Upper lobe of left lung (tissue), 6 donors: ENCODE measurements around the gene PLA2G4A. TPM values are rescaled to one million over a fixed set of nuclear protein-coding genes. Genes with fewer than 3 reads are reported as not detected.

Experiments used
- ATAC-seq, 2 donors: fragments of 200-7000 bp; cut with Tn5 transposase; one replicate each; pipeline ENCODE4 v1.9.1; 2022; ENCODE audit warnings: mild to moderate bottlenecking in 2 of 2, moderate library complexity in 2 of 2; ENCODE audit not compliant: low FRiP score in 2 of 2
- DNase-seq, 2 donors: peaks; one replicate each; pipeline ENCODE4 v3.0.0-alpha.2; 2019 to 2020
- H3K27ac ChIP-seq, 4 donors: fragments of 200-600 bp; sonication (generic); one replicate each; pipeline ENCODE4 v1.5.1; 2016 to 2019
- H3K27me3 ChIP-seq, 4 donors: fragments of 200-600 bp; sonication (generic); one replicate each; pipeline ENCODE4 v1.5.1; 2017 to 2019
- H3K36me3 ChIP-seq, 4 donors: fragments of 200-600 bp; sonication (generic); one replicate each; pipeline ENCODE4 v1.5.1; 2016 to 2019
- H3K4me1 ChIP-seq, 4 donors: fragments of 200-600 bp; sonication (generic); one replicate each; pipeline ENCODE4 v1.5.1; 2018 to 2019
- H3K4me3 ChIP-seq, 4 donors: fragments of 200-600 bp; sonication (generic); one replicate each; pipeline ENCODE4 v1.5.1; 2017 to 2019; ENCODE audit warnings: mild to moderate bottlenecking in 2 of 4, moderate library complexity in 1 of 4
- H3K9me3 ChIP-seq, 4 donors: fragments of 200-600 bp; sonication (generic); one replicate each; pipeline ENCODE4 v1.5.1; 2018 to 2019
- CTCF ChIP-seq, 6 experiments: fragments of 450-650 bp in 4 of 6; fragments of 200-600 bp in 2 of 6; sonication (generic) in 2 of 6; IDR thresholded peaks; one replicate each; pipeline ENCODE4 v1.5.1; 2016 to 2019; ENCODE audit warnings: antibody characterized with exemption in 6 of 6
- EP300 ChIP-seq, 4 donors: sonication (generic); formaldehyde crosslinking; IDR thresholded peaks; one replicate each; pipeline ENCODE4 v1.5.1; 2017; ENCODE audit warnings: antibody characterized with exemption in 4 of 4, control low read depth in 2 of 4
- POLR2A ChIP-seq, 4 donors: fragments of 450-650 bp; IDR thresholded peaks; one replicate each; pipeline ENCODE4 v1.5.1; 2016 to 2017; ENCODE audit warnings: antibody characterized with exemption in 4 of 4, mild to moderate bottlenecking in 2 of 4
- POLR2AphosphoS5 ChIP-seq, 2 donors: sonication (generic); formaldehyde crosslinking; IDR thresholded peaks; one replicate each; pipeline ENCODE4 v1.5.1; 2017; ENCODE audit warnings: antibody characterized with exemption in 2 of 2
- WGBS, 2 donors: methylation state at CpG; one replicate each; pipeline ENCODE4 v1.1.5; 2017 to 2018; 5-methylcytosine and 5-hydroxymethylcytosine counted together
- total RNA-seq, 6 donors: library from RNA; depleted of rRNA in 4 of 6; stranded (reverse); fragments of >200 nt in 4 of 6; gene quantifications; one replicate each; pipeline versions ENCODE4 v1.1.0 to v1.2.1, GENCODE V29; 2016 to 2021
- donor health status: DM: no; HTN: no; CAD: no; lungs with moderate emphysema.
- donor health status: DM: no; HTN: yes; CAD: no; lungs with severe emphysema.

Gene PLA2G4A
- 10 to 100 TPM in 2 of 6 donors, 1 to 10 TPM in 4; 2.1 to 11.8 (median 7.5) TPM for total RNA-seq

- no peaks in the 10 kb centered on the region for H3K27me3 ChIP-seq
- ATAC-seq (peak; percentile 89 to 97), DNase-seq (peak in 1 of 2 donors; percentile 67)
- no peaks in the 10 kb centered on the region for H3K36me3 ChIP-seq
- TF ChIP-seq EP300 (IDR thresholded peaks at IDR 0.05), result no peak
- peak in 1 of 4 donors; percentile 25 for TF ChIP-seq POLR2A (IDR thresholded peaks at IDR 0.05)
- no peak for TF ChIP-seq POLR2AphosphoS5 (IDR thresholded peaks at IDR 0.05)
- H3K27ac ChIP-seq, result peak within 1 kb of the TSS; percentile 76 to 84 (median 78)
- peak within 1 kb of the TSS; percentile 42 to 72 (median 56) for H3K4me3 ChIP-seq
- peaks cover 0 to 3% (median 0%) of the 10 kb centered on the region in 4 donors for H3K4me1 ChIP-seq
- H3K9me3 ChIP-seq, result no peaks in the 10 kb centered on the region
- 6 to 13% methylated on average over 17 of the region's 17 CpGs for WGBS, 2 donors
These were observed at the start of gene PLA2G4A for GRCh38 chr1:186828611-186829454. Gene PLA2G4A, plus strand, starts transcription at chr1:186828949. Its CDS starts 25,406 bp downstream, at chr1:186854355.

DNA sequence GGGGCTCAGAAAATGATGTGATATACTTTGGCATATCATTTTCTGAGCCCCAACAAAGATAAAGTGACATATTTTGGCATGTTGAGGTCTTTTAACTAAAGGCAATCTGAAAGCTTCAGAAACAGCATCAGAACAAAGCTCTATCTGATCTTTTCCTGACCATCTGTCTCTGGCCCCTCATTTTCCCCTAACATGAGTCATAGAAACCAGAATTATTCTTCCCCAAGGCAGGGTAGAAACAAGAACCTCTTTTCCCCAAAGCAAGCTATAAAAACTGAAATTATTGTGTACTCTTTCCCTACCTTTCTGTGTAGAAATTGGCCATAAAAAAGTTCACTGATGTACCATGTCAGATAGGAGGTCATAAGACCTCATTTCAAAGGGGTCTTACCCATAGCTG lies 48.7 kb upstream of the PLA2G4A start:
- H3K4me1 ChIP-seq, result peaks cover 0 to 8% (median 4%) of the 10 kb centered on the region in 4 donors
- no peaks in the 10 kb centered on the region for H3K9me3 ChIP-seq
- DNase-seq, result no peak
- H3K27me3 ChIP-seq, result no peaks in the 10 kb centered on the region
- H3K27ac ChIP-seq, result no peak overlapping the region
- TF ChIP-seq EP300 (IDR thresholded peaks at IDR 0.05), result no peak
- TF ChIP-seq POLR2AphosphoS5 (IDR thresholded peaks at IDR 0.05), result no peak
- no peak for TF ChIP-seq POLR2A (IDR thresholded peaks at IDR 0.05)
- TF ChIP-seq CTCF (IDR thresholded peaks at IDR 0.05), result no peak
- no peaks in the 10 kb centered on the region for H3K36me3 ChIP-seq
- no peak for ATAC-seq
- no peak overlapping the region for H3K4me3 ChIP-seq

- Histone ChIP-seq H3K9me3 (no peaks in the 10 kb centered on the region), H3K27me3 (no peaks in the 10 kb centered on the region), H3K4me3 (no peak overlapping the region), H3K36me3 (no peaks in the 10 kb centered on the region), H3K4me1 (no peaks in the 10 kb centered on the region), H3K27ac (no peak overlapping the region)
- TF ChIP-seq CTCF (IDR thresholded peaks at IDR 0.05) (no peak), EP300 (IDR thresholded peaks at IDR 0.05) (no peak), POLR2A (IDR thresholded peaks at IDR 0.05) (no peak), POLR2AphosphoS5 (IDR thresholded peaks at IDR 0.05) (no peak)
- ATAC-seq (peak in 1 of 2 donors; percentile 82), DNase-seq (no peak)
- WGBS, 2 donors, result 93 to 94% methylated on average over 6 of the region's 6 CpGs
These were observed 47.0 kb upstream of the PLA2G4A start for GRCh38 chr1:186781730-186782129.

GRCh38 chr1:186782791-186783190 lies 46.0 kb upstream of the PLA2G4A start:
- no peaks in the 10 kb centered on the region for H3K27me3 ChIP-seq
- 93 to 94% methylated on average over 4 of the region's 4 CpGs for WGBS, 2 donors
- ATAC-seq (no peak), DNase-seq (no peak)
- no peaks in the 10 kb centered on the region for H3K36me3 ChIP-seq
- H3K4me3 ChIP-seq, result no peak overlapping the region
- no peaks in the 10 kb centered on the region for H3K4me1 ChIP-seq
- no peaks in the 10 kb centered on the region for H3K9me3 ChIP-seq
- TF ChIP-seq POLR2A (IDR thresholded peaks at IDR 0.05), result no peak
- TF ChIP-seq CTCF (IDR thresholded peaks at IDR 0.05), result no peak
- TF ChIP-seq POLR2AphosphoS5 (IDR thresholded peaks at IDR 0.05), result no peak
- TF ChIP-seq EP300 (IDR thresholded peaks at IDR 0.05), result no peak
- H3K27ac ChIP-seq, result no peak overlapping the region

DNA sequence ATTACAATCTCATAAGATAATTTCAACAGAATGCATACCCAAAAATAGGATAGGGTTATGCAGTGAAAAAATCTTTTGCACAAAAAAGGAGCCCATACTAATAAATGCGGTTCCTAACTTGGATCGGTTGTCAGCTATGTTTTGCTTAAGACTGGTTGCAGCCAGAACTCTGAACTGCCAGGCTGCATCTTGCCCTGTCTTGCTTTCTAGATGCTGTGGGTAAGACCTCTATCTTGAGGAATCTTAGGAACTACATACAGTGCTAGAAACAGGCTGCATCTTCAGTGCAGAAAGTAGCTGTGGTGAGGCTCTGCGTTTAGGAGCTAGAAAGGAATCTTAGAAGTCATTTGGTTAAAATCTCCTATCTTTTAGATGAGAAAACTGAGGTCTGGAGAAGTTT lies 45.6 kb upstream of the PLA2G4A start:
- no peak for ATAC-seq

More for the DNA sequence above, 45.6 kb upstream of the PLA2G4A start:
- H3K4me3 ChIP-seq, result no peak overlapping the region
- no peak for TF ChIP-seq POLR2AphosphoS5 (IDR thresholded peaks at IDR 0.05)
- TF ChIP-seq POLR2A (IDR thresholded peaks at IDR 0.05), result no peak
- no peak for TF ChIP-seq CTCF (IDR thresholded peaks at IDR 0.05)
- TF ChIP-seq EP300 (IDR thresholded peaks at IDR 0.05), result no peak
- no peak for DNase-seq
- no peaks in the 10 kb centered on the region for H3K4me1 ChIP-seq
- 83 to 96% methylated on average over 3 of the region's 3 CpGs for WGBS, 2 donors
- no peaks in the 10 kb centered on the region for H3K36me3 ChIP-seq
- H3K9me3 ChIP-seq, result no peaks in the 10 kb centered on the region
- no peak overlapping the region for H3K27ac ChIP-seq
- no peaks in the 10 kb centered on the region for H3K27me3 ChIP-seq
